Activated T-cell treated with anti-CD3 and anti-CD28 coated beads for 48 hours (primary cell): Measurements from ENCODE around the gene TGFB2.

Experiments used
- DNase-seq: peaks from one replicate; pipeline ENCODE4 v3.0.0-alpha.2; 2020; ENCODE audit warnings: low read depth

Gene TGFB2

DNA sequence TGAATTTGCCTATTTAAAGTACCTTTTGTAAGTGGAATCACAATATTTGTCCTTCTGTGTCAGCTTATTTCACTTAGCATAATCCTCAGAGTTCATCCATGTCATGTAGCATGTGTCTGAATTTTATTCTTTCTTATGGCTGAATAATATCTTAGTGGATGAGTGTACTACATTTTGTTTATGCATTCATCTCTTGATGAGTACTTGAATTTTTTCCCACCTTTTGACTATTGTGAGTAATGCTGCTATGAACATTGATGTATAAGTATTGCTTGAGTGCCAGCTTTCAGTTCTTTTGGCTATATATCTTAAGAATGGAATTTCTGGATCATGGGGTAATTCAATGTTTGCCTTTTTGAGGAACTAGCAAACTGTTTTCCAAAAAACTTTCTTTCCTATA lies 84.2 kb downstream of the TGFB2 start:
- DNase-seq = no peak

DNA sequence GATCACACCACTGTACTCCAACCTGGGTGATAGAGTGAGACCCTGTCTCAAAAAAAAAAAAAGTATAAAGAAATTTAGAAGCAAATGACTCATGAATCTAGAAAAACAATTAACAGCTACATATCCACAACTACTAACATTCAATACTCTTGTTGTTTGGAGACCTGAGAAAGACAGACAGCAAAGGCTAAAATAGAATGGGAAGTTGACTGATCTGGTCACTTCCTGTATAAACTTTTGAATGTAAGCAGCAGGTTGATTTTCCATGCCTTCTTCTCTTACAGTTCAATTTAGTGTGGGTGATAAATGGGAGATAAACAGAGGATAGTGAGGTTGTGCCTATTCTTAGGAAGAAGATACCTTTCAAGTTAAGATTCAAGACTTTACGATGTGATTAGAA lies 85.2 kb downstream of the TGFB2 start:
- DNase-seq = no peak

DNA sequence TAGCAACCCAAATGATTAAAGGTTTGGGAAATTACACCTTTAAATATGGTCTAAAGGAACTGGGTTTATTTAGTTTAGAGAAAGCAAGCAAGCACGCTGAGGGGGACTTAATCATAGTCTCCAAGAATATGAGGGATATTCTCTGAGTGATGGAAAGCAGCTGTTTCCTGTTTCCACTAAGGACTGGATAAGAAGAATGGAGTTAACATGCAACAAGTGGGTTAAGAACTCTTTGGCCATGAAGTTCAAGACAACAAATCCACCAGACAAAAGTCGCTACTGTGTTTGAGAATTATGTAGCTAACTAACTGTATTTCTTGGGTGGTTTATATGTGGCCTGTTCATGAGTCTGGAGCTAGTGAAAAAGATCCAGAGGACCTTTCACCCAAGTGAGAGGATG lies 85.7 kb downstream of the TGFB2 start:
- no peak for DNase-seq

DNA sequence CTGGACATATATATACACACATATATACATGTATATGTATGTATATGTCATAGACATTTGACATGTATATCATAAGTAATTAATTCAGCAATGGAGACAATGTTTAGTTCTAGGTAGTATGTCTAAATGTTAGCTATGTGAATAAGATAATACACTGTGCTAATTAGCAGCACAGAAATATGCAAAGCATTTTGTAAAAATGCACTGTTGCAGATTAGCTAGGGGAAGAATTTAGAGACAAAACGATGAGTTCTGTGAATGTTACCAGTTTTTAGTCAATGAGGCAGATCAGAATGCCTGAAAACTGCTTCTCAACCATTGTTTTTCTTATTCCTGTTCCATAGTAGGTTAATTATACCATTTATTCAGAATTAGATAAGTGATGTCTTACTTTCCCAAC lies 86.3 kb downstream of the TGFB2 start:
- DNase-seq = no peak

DNA sequence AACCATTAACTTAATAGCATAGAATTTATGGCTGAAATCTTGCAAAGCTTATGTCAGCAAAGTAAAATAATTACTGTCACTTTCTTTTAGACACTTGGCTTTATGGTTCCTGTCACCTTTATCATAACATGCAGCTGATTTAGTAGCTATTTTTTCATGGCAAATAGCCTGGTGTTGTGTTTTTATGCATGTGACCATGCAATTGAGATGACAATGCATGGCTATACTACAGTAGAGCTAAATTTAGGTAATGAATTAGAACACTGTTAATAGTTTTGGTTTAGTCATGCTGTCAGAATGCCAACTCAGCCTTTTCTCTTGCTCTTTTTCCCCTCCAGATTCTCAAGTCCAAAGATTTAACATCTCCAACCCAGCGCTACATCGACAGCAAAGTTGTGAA lies 88.6 kb downstream of the TGFB2 start:
- no peak for DNase-seq

DNA sequence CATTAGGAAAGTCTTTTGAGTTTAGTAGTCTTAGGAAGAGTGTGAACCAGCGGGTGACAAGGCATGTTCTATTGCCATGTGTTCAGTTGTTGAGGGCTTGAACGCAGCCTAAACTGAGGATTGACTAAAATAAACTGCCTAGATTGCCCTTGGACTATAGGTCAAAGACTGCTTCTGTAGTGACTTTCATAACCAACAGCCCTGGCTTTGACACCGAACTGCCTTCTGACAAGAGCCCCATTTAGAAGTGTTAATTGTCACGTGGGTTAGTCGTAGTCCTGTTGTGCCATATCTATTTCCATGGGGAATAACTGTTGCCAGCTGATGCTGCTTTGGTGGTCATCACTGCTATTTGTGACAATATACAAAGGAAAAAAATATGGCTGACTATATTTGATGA lies 90.4 kb downstream of the TGFB2 start:
- DNase-seq = no peak

DNA sequence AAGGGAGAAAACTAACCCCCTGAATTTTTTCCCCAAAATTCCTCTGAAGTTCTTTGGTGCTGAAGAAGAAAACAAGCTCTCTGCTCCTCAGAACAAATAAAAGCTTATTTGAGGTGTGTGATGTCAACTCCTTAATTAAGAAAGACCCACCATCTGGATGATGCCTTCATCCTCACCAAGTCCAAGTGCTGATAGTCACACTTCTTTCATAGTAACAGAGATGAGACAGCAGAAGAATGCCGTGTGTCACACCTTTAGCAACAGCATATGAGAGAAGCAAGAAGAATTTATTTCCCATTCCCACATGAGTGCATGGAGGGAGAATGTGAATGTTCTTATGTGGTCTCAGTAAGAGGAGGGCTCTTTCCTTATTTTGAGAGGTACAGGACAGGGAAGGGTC lies 91.2 kb downstream of the TGFB2 start:
- DNase-seq = no peak

DNA sequence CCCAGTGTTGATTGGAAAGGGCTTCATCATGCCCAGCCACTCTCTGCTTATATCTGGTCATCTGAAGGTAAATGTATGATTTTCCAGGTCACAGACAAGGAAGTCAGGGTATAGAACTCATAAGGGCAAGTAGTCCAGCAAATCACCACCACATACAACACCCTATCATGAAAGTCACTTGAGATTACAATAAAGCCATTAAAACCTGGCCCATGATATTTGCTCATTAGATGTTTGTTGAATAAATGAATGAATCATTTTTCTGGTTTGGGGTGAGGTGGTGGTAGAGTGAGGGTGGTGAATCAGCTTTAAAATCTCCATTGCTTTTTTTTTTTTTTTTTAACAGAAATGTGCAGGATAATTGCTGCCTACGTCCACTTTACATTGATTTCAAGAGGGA lies 91.9 kb downstream of the TGFB2 start:
- DNase-seq = no peak

DNA sequence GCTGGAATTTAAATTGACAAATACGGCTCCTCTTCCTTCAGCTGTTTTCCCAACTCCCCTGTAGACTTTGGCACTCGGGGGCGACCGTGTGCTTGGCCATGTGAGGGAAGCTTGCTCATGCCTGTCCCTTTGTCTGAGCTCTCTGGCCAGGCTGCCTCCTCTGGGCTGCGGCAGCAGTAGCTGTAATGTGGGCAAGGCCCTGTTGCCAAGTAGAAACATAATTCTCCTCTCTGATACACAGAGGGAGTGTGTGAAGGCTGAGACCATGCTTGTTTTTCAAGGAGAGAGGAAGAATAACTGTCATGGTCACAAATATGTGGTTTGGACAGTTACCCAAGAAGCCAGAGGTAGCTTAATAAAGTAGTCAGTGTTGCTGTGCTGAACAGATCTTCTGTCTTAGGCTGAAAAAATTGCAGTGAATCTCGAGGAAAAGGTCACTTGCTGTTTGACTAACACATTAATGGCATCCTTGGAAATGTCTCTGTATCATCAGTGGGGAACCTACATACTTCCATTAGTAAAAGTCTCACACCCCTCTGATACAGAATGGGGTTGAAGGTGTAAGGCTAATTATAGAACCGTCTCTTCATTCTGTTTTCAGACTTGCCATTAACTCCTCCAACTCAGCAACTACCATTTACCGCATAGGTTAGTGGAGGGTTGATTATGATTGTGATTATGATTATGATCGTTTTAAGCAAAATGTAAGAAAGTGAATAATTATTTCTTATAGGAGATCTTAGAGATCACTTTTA lies 94.6 kb downstream of the TGFB2 start:
- no peak for DNase-seq

DNA sequence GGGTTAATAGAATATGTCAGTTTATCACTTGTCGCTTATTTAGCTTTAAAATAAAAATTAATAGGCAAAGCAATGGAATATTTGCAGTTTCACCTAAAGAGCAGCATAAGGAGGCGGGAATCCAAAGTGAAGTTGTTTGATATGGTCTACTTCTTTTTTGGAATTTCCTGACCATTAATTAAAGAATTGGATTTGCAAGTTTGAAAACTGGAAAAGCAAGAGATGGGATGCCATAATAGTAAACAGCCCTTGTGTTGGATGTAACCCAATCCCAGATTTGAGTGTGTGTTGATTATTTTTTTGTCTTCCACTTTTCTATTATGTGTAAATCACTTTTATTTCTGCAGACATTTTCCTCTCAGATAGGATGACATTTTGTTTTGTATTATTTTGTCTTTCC lies 98.1 kb downstream of the TGFB2 start:
- no peak for DNase-seq

DNA sequence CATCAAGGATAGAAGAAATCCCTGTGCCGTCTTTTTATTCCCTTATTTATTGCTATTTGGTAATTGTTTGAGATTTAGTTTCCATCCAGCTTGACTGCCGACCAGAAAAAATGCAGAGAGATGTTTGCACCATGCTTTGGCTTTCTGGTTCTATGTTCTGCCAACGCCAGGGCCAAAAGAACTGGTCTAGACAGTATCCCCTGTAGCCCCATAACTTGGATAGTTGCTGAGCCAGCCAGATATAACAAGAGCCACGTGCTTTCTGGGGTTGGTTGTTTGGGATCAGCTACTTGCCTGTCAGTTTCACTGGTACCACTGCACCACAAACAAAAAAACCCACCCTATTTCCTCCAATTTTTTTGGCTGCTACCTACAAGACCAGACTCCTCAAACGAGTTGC lies 99.0 kb downstream of the TGFB2 start:
- no peak for DNase-seq

DNA sequence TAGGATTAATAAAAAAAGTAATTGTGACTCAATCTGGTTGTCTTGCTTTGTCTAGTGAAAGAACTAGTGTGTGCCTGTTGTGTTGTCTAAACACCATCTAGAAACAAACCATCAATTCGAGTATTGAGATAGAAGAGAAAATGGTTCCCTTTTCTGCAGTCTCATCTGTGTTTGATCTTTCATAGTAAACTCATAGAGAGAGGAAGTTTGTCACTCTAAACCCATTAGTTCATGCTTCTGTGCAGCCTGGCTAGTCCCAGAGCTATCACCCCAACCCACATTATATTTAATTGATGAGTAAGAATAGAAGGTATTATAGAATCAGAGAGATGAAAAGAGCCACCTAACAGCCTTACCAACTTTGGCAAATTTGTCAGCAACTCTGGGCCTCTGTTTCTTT lies 99.5 kb downstream of the TGFB2 start:
- DNase-seq = no peak

DNA sequence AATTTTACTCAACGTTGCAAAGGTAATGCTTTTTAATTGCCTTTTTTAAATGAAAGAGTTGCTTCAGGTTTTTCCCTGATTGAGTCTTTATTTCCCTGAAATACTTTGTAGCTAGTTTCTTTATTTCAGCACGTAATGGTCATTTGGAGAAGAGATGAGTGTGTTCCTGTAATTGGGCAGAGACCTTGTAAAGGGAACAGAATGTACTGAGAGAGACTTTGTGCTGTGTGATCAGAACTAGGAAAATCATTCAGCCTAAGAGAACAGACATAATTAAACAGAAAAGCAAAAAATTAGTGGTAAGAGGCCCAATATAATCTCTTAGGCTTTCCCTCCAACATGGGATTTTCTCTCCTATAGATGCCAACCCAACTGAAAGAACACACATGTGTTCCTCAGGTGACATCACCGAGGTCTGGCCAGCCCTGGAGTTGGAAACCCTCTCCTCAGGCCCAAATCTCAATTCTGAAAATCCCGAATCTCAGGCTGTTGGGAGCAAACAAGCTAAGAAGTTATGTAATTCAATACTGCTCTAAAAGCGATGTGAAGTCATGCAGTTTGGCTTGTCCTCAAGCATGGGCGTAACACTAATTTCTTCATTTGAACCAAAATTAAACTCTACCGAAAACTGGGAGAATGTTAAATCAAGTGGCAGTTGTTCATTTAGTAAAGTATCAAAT lies 102.0 kb downstream of the TGFB2 start:
- DNase-seq = no peak

DNA sequence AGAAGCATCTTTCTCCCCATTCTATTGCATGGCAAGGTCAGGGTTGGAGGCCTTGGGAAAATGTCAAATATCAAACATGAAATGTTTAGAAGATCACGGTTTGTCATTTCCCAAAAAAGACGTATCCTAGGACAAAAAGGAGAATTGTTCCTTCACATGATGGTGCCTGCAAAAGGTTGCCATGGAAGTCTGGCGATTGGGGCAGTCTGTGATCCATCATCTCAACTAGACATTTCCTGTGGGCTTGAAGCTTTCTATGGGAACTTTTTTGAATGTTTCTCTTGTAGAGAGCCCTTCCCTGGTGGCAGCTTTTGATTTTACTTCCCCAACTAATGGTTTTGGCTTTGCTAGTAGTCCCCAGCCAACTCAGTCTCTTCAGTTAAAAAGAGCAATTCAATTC lies 106.3 kb downstream of the TGFB2 start:
- DNase-seq = no peak

DNA sequence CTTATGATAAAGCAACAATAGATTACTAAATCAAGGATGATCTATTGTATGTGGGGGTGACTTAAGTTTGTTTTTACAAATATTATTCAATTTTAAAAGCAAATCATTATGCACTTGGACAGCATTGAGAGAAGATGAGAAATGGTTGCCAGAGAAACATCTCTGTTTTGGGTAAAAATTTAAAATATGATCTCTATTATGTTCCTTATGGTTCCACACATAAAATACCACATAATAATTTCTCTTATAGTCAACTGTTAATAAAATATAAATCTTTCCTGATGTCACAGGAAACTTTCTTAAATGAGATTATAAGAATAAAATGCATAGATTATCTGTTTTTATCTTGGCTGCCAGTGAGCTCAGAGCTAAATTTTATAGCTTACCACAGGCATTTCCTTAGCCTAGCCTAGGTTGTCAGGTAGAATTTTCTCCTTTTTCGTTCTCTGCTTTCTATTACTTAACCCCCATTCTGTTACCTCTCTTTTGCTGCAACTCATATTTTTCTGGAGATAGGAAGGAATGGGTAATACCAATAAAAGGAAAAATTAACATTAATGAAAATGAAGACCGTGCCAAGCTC lies 109.7 kb downstream of the TGFB2 start:
- no peak for DNase-seq

DNA sequence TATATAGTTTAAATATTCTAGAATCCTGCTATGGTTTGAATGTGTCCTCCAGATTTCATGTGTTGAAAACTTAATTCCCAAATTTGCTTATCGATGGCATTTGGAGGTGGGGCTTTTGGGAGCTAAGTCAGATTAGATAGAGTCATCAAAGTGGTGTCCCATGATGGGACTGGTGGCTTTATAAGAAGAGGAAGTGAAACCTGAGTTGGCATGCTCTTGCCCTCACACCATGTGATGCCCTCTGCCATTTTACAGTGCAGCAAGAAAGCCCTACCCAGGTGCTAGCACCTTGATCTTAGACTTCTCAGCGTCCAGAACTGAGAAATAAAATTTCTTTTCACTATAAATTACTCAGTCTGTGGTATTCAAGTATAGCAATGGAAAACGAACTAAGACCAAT lies 111.3 kb downstream of the TGFB2 start:
- DNase-seq = no peak

DNA sequence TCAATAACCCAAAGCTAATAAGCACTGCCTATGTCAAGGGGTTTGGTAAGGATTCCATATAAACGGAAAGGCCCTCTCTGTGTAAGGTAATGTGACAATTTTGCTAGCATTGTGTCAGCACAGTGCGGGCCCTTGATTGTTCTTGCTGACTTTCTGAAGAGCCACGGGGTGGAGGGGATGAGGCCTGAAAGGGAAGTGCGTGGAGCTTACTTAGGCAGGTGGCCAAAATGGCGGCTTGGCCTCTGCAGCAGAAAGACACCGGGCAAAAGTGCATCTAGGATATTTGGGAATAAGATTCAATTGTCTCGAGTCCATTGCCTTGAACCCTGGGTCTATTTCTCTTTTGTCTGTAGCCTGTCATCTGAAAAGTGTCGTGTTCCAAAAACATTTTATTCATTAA lies 114.3 kb downstream of the TGFB2 start:
- DNase-seq = no peak

DNA sequence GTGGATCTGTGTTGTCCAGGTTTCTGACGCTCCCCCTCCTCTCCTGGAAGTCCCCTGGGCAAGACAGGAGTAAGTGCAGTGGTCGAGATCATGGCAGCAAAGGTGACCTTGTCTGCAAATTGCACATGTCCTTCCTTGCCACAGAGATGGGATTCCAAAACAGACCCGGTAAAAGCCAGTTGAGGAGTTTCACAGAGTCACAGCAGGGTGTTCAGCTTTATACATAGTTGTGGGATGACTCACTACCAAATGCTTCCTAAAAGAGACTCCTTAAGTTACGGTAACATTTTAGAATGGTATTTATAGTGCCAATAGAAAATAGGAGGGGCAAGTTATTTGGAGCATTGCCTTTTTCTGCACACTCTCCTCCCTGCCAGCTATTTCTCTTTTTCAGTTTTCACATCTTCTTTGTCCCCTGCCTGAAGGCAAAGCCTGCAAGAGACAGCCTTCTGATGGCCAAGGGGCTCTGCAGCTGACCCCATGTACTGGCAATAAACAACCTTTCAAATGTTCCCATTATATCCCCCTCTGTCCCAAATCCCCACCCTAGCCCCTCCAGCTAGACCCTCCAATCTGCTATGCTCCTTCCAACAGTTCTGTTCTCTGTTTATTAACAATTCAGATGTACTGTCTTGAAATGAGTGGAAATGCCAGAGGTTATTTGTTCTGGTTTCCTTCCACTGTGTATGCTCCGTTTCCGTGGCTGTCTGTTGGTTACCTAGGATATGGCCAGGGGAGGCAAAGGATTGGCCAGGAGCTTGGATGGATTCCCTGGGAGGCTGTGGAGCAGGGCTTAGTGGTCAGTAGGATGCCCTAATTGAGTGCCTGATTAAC lies 115.0 kb downstream of the TGFB2 start:
- DNase-seq = no peak

DNA sequence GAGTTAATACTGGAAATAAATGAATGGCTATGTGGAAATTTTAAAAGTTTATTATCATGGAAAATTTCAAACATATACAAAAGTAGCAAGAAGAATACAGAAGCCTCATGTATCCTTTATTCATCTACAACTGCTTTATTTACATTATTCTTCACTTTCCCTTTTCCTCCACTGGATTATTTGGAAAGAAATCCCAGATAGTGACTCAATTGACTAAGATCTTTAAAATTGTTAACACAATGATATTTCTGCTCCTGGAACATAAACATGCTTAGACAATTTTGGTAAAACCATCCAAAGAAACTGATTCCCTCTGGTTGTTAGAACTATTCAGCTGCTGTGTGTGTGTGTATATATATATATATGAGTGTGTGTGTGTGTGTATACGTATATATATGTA lies 116.2 kb downstream of the TGFB2 start:
- no peak for DNase-seq

DNA sequence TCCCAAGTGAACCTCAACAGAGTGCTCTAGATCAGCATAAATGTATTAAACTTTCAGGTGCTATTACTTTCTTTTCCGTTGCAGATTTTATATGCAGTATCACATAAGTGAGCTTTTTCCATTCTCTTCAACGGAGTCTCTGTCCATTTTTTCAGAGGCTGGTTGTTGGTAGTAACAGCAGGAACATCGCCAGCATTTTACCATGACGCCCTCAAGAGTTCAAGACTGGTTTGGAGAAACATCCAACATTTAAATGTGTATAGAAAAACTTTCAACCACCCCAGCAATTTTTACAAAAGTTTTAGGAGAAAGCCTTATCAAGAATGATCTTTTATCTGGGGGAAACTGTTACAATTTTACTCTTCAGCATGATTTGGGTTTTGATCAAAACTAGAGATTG lies 117.0 kb downstream of the TGFB2 start:
- no peak for DNase-seq

DNA sequence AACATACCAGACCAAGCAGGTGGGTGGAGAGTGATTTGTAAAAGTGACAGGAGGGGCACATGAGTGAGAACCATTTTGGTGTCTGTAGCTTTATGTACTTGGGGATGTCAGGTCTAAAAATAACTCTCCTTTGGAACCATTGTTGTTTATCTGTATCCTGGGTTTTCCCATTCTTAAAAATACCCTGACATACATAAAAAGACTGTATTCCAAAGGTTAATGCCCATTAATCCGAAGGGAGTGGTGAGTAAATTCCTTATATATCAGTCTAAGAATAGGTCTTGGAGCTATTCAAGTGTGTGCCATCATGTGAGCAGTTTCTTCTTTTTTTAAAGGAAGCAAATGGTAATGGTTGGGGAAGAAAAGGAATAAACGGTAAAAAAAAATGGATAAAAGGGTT lies 117.5 kb downstream of the TGFB2 start:
- no peak for DNase-seq

DNA sequence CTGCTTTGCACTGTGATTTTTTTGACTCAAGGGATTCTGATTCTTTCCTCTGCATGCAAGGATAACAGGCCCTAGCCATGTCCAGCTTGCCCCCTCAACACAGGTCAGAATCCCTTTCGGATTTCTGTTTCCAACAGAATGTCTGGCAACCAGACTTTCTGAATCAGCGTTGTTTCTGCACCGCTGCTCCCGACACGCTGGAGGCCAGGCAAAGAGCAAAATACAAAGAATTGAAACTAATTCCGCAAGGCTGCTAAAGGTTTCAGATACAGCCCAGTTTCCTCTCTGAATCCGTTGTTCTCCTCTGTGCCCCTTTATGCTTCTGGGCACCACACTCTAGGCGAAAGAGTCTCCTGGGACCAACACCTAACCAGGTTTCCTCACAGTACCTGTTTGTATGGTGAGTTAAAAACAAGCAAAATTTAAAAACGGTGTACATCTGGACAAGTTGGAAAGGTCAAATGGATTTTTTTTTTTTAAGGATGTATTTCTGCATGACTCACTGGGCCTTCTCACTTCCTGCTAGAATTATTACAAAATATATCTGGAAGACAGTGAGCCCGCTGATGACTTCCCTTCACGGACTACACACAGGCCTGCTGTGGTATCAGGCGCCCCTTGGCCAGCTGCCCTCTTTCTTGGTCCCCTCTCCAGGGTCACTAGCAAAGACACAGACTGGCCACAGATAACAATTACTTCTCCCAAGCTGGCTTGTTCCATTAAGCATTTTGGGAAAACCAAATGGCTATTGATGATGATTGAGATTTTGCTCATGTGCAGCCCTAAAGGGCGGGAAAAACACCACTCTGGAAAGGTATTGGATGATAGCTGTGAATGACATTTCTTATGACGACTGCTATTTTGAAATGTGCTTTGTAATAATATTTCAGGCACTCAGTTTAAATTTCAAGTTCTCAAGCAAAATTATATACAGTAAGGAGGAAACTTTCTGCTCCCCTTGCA lies 118.3 kb downstream of the TGFB2 start:
- DNase-seq = no peak
